Urinary bladder (tissue), 4 donors: ENCODE data around the gene ARIH2. TPM values are rescaled to one million over a fixed set of nuclear protein-coding genes. Genes with fewer than 3 reads are reported as not detected.
A peak's percentile ranks its signal among the peaks of the same experiment; 100 is the strongest.

ENCODE experiments used
- DNase-seq: peaks from one replicate; pipeline ENCODE4 v3.0.0-alpha.2; 2015; ENCODE audit errors: extremely low spot score
- H3K27ac ChIP-seq: one replicate; pipeline ENCODE4 v1.5.1; 2013; ENCODE audit warnings: low read depth, mild to moderate bottlenecking, moderate library complexity
- H3K36me3 ChIP-seq: one replicate; pipeline ENCODE4 v1.6.1; 2013; ENCODE audit warnings: mild to moderate bottlenecking, moderate library complexity; ENCODE audit not compliant: insufficient read depth
- H3K4me1 ChIP-seq: one replicate; pipeline ENCODE4 v1.6.1; 2013; ENCODE audit warnings: mild to moderate bottlenecking, moderate library complexity; ENCODE audit not compliant: insufficient read depth
- H3K4me3 ChIP-seq: one replicate; pipeline ENCODE4 v1.5.1; 2013; ENCODE audit warnings: low read depth, low read length
- WGBS: extraction: QIAGEN DNeasy Blood & Tissue Kit; methylation state at CpG from one replicate; pipeline ENCODE4 v1.1.7; 2013; 5-methylcytosine and 5-hydroxymethylcytosine counted together
- polyA plus RNA-seq: library from polyadenylated mRNA; stranded (reverse); fragments of 200-250 nt; gene quantifications from one replicate; pipeline ENCODE4 v1.2.3, GENCODE V29; 2013
- total RNA-seq: library from RNA; depleted of rRNA; stranded (reverse); fragments of >200 nt; gene quantifications from one replicate; pipeline ENCODE4 v1.2.3, GENCODE V29; 2014
- donor health status: healthy with polysubstance abuse.
- donor health status: healthy.

The ARIH2 gene
- total and polyA plus RNA-seq, 2 donors = 59.9 to 71.6 TPM

DNA sequence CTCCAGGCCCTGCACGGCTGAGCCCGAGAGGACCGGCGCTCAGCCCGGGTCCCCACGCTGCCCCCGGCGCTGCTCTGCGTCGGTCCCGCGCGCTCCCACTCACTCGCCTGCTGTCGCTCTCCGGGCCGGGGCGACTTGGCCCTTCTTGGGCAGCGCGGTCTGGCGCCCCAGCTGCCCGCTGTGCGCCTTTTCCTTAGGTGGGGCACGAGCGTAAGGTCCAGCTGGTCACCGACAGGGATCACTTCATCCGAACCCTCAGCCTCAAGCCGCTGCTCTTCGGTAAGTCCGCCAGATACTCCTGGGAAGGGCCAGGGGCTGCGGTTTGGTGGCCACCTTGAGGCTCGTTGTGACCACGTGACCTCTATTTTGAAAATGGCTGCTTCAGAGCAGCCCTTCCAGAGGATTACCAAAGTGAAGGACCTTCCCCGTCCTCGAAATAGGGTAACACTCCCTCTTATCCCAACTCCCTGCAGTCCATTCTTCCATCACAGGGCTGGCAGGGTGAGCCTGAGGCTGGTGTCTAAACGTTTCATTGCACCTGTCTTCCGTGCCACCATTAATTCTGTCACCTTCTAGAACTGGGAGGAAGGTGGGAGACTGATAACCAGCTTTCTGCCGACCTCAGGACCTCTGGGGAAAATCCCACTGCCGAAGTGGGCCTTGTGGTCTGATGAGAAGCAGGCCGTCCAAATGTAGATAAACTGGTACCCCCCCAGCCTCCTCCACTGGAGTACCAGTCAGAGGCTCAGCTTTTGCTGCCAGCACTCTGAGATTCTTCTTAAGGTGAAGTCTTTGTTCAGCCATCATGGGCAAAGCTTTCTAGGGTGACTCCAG lies 72.2 kb downstream of the ARIH2 start:
- peak overlapping the region; percentile 92 for H3K27ac ChIP-seq
- H3K4me1 ChIP-seq = no peaks in the 10 kb centered on the region
- no peak for DNase-seq
- WGBS = 5% methylated on average over 40 of the region's 40 CpGs
- no peaks in the 10 kb centered on the region for H3K36me3 ChIP-seq
- peak overlapping the region; percentile 78 for H3K4me3 ChIP-seq

- no peak overlapping the region for H3K4me3 ChIP-seq
- WGBS = 75% methylated on average over 5 of the region's 5 CpGs
- no peak overlapping the region for H3K27ac ChIP-seq
- H3K36me3 ChIP-seq = no peaks in the 10 kb centered on the region
- DNase-seq = no peak
- no peaks in the 10 kb centered on the region for H3K4me1 ChIP-seq
These were observed 73.4 kb downstream of the ARIH2 start for GRCh38 chr3:48991851-48992545.

DNA sequence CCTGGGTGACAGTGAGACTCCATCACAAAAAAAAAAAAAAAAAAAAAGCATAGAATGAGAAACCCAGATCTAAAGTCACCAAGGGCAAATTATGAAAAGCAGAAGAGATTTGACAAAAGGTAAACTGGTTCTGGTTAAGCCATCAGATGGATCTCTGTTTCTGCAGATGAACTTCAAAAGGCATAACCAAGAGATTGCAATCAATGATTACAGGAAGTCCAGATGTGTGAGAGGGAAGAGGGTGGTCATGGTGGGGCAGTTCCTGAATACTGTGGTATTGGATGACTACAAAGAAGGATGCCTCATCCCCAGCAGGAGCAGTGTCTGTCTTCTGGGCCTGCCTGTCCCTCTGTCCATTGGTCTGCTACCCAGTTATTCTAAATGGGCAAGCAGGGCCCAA lies 75.2 kb downstream of the ARIH2 start:
- Histone ChIP-seq H3K4me1 (no peaks in the 10 kb centered on the region), H3K4me3 (no peak overlapping the region), H3K27ac (no peak overlapping the region), H3K36me3 (no peaks in the 10 kb centered on the region)
- DNase-seq = no peak

DNA sequence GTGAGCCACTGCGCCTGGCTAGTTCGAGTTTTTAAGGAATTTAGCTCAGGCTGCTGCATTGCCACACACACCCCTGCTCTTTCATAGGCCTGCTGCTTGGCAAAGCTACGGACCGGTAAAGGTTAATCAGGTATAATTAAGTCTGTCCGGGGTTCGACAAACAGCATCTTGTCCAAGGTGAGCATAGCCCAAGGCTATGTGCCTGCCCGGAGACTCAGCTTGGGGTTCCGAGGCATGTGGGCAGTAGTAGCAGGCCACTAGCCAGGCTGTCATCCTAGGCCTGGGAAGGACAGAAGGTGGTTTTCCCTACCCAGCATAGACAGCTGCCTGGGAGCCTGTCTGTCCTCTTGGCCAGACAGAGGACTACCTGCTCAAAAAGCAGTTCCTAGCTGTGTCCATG lies 78.0 kb downstream of the ARIH2 start:
- Histone ChIP-seq H3K36me3 (no peaks in the 10 kb centered on the region), H3K27ac (no peak overlapping the region), H3K4me3 (no peak overlapping the region), H3K4me1 (no peaks in the 10 kb centered on the region)
- no peak for DNase-seq
- WGBS = 92% methylated on average over 8 of the region's 8 CpGs

DNA sequence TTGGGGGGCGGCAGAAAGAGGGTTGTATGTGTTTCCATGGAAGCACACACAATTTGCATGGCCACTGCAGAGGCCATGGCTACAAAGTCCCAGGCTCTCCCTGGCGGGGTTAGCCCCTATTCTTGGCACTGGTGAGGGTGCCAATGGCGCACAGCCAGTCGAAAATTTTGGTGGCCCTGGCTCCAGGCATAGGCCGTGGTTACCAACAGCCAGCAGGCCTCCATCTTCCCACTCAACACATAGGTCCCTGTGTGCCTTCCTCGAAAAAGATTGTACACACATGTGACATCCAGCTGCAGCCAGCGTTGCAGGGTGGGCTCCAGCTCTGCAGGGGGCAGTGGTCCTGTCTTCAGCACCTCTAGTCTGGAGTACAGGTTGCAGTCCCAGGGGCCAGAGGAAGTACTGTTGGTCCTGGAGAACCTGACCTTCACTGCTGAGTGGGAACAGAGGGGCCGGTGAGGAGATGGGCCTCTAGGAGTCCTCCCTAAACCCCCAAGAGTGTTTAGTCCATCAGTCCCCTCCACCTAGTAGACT lies 78.5 kb downstream of the ARIH2 start:
- Histone ChIP-seq H3K4me1 (no peaks in the 10 kb centered on the region), H3K36me3 (no peaks in the 10 kb centered on the region), H3K27ac (no peak overlapping the region), H3K4me3 (no peak overlapping the region)
- 79% methylated on average over 8 of the region's 8 CpGs for WGBS
- no peak for DNase-seq

GRCh38 chr3:48997714-48998637 lies 79.3 kb downstream of the ARIH2 start:
- Histone ChIP-seq H3K4me1 (no peaks in the 10 kb centered on the region), H3K36me3 (no peaks in the 10 kb centered on the region), H3K4me3 (no peak overlapping the region), H3K27ac (no peak overlapping the region)
- WGBS = 72% methylated on average over 20 of the region's 20 CpGs
- no peak for DNase-seq

DNA sequence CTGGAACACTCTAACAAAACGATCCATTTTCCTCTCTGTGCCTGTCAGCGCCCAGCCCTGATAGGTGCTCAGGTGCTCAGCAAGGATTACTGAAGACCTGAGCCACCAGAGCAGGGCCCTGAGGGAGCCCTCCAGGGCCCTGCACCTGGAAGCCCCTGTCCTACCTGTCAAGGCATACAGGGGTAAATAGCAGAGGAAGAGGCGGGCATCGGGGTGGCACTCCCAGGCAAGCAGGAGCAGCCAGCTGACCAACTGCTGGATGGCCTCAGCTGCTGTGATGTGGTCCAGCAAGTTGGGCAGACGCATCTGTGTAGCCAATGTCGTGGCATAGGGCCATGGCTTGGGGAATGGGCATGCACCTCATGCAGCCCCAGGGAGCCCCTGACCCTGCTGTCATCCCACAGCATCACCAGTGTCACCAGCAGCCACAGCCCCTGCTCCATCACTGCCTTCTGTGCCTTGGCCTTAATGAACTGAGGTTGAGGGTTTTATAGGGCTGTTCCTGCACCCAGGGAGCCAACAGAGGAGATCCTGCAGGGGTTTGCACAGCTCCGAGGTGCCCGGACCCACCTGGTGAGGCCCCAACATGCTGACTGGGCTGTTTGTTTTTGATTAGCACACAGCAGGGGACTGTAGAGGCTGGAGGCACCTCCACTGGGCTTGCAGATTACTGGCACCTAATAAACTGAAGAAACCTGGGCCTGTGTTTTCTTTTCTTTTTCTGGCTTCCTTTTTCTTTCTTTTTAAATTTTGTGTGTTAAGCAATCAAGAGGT lies 80.6 kb downstream of the ARIH2 start:
- DNase-seq = no peak
- Histone ChIP-seq H3K27ac (no peak overlapping the region), H3K36me3 (no peaks in the 10 kb centered on the region), H3K4me3 (no peak overlapping the region), H3K4me1 (no peaks in the 10 kb centered on the region)
- 76% methylated on average over 8 of the region's 8 CpGs for WGBS

- DNase-seq = no peak
- Histone ChIP-seq H3K4me1 (no peaks in the 10 kb centered on the region), H3K36me3 (no peaks in the 10 kb centered on the region), H3K27ac (no peak overlapping the region), H3K4me3 (no peak overlapping the region)
- 91% methylated on average over 6 of the region's 6 CpGs for WGBS
These were observed 82.5 kb downstream of the ARIH2 start for GRCh38 chr3:49001155-49001554.

DNA sequence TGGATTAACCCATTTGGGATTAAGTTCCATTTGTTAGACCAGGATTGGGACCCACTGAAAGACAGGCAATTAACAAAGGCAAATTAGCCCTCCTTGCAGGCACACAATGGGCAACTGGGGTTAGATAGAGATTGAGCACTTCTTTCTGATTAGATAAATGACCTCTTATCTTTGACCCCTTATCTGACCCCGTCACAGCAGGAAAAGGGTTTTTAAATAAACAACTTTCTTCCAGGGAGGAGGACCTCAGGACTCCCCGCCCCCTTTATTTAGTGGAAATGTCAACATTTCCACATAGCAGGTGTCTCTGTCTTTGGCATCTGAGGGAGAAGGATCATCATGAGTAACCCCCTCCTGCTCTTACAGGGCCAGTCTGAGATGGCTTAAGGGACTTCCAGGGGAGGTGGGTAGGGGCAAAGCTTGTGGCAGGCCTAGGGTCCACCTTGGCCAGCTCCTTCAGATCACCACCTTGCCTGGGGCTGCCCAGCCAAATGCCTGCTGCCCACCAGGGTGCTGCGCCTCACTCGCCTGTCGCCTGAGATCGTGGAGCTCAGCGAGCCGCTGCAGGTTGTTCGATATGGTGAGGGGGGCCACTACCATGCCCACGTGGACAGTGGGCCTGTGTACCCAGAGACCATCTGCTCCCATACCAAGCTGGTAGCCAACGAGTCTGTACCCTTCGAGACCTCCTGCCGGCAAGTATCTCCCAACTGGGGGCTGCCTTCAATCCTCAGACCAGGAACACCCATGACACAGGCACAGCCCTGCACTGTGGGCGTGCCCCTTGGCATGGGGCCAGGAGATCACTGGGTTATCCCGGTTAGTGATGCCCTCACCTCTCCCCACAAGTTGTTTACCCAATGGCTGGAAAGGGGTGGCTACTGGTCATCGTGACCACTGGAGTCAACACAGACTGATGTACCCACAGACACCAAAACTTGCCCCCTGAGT lies 86.0 kb downstream of the ARIH2 start:
- Histone ChIP-seq H3K4me3 (no peak overlapping the region), H3K36me3 (no peaks in the 10 kb centered on the region), H3K27ac (no peak overlapping the region), H3K4me1 (no peaks in the 10 kb centered on the region)
- WGBS = 87% methylated on average over 16 of the region's 16 CpGs
- DNase-seq = no peak

DNA sequence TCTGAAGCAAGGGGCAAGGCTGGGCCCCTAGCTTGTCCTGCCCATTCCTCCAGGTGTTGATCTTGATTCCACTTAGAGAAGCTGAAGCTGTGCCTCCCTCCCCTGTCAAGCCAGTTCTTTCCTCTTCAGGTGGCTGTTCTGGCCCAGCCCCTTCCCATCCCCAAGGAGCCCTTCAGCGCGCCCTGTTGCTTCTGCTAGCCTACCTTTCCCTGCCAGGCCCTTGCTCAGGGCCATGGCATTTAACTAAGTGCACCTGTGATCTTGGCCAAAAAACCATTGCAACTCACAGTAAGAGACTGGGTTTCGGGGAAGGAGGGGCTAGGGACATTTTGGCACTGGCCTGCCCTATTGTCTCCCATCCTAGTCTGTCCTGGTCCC lies 86.7 kb downstream of the ARIH2 start:
- H3K27ac ChIP-seq = no peak overlapping the region
- no peak overlapping the region for H3K4me3 ChIP-seq
- no peak for DNase-seq
- H3K36me3 ChIP-seq = no peaks in the 10 kb centered on the region
- H3K4me1 ChIP-seq = no peaks in the 10 kb centered on the region
- 95% methylated on average over 3 of the region's 3 CpGs for WGBS

DNA sequence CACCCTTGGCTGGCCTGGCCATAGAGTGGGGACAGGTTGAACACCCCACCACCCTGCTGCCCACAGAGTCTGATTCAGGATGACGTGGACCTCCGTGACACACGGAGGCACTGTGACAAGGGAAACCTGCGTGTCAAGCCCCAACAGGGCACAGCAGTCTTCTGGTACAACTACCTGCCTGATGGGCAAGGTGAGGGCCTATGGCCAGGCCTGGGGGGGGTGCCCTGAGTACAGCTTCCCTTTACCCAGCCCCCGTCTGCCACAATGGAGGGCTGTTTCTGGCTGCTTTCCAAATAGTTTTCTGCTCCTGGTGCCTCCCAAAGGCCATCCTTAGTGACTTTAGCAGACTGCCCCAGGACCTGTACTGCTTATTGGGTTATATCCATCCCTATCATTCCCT lies 87.4 kb downstream of the ARIH2 start:
- no peak overlapping the region for H3K27ac ChIP-seq
- peak overlapping the region; percentile 51 for H3K4me3 ChIP-seq
- WGBS = 91% methylated on average over 5 of the region's 5 CpGs
- no peaks in the 10 kb centered on the region for H3K4me1 ChIP-seq
- no peaks in the 10 kb centered on the region for H3K36me3 ChIP-seq
- DNase-seq = no peak

DNA sequence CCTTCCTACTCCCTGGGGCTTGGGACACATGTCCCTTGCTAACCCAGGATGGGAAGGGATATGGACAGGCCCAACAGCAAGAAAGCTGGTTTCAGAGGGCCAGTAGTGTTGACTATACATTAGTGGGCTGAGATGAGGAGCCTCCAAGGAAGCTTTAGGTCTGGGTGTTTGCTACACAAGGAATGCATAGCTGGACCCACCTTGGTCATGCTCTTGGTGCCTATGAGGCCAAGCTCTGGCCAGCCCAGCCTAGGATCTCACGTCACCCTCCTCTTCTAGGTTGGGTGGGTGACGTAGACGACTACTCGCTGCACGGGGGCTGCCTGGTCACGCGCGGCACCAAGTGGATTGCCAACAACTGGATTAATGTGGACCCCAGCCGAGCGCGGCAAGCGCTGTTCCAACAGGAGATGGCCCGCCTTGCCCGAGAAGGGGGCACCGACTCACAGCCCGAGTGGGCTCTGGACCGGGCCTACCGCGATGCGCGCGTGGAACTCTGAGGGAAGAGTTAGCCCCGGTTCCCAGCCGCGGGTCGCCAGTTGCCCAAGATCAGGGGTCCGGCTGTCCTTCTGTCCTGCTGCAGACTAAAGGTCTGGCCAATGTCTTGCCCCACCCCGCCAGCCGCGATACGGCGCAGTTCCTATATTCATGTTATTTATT lies 87.9 kb downstream of the ARIH2 start:
- no peak for DNase-seq
- Histone ChIP-seq H3K4me1 (no peaks in the 10 kb centered on the region), H3K36me3 (no peaks in the 10 kb centered on the region), H3K4me3 (peak overlapping the region; percentile 51), H3K27ac (peak overlapping the region; percentile 88)
- under 1% methylated on average over 32 of the region's 32 CpGs for WGBS
